Putamen (tissue), 1 donor: ENCODE data around the gene DIS3.
A peak's percentile ranks its signal among the peaks of the same experiment; 100 is the strongest.
"Not testable (repeated sequence)": the region's sequence is repeated elsewhere in the genome, so short reads cannot be mapped to it uniquely, and the experiment has no call there.

Experiments
- DNase-seq: peaks from one replicate; pipeline ENCODE4 v3.0.0-alpha.2; 2016; ENCODE audit warnings: low spot score

The DIS3 gene

GRCh38 chr13:72751220-72751619, 30.5 kb downstream of the DIS3 start:
- no peak for DNase-seq

DNA sequence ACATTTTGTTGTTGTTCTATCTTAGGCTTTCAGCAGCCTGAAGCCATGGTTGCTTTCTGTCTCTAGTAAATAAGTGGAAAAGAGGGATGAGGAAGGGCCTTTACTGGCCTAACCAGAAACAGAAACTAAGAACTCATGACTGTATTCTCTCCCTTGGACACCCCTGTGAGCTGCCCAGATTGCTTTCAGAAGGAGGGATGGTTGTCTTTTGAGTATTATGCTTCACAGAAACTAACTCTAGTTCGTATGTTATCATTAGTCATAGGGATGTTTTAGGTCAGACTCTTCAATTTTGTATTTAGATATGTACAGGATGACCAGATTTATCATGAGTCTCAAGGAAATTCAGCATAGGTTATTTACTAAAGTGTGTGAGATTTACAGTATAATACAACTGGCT, 36.4 kb downstream of the DIS3 start:
- DNase-seq = no peak

- no peak for DNase-seq
Observed at GRCh38 chr13:72740015-72740414, 41.7 kb downstream of the DIS3 start.

DNA sequence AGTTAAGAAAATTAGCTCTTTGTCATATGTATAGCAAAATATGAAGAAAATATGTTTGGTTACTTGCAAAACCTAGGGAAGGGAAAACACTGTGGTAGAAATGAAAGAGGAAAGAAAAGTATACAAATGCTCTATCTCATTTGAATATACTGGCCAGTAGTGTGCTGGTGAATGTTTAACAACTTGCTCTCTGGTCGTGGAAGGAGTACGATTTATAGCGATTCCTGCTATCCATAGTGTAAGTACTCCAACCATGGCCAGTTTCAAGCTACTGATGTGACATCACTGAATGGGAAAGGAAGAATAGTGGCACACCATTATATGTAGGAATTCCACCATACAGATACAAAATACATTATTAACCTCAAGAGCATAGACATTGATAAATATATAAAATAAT, 44.7 kb downstream of the DIS3 start:
- no peak for DNase-seq

GRCh38 chr13:72728290-72728605, 53.5 kb downstream of the DIS3 start:
- DNase-seq = no peak

GRCh38 chr13:72727417-72728289, 54.0 kb downstream of the DIS3 start, which contains the start of the genes BORA and MZT1:
BORA (plus strand) TSS chr13:72727923; CDS start chr13:72728941, 1,018 bp downstream.
MZT1 (minus strand) TSS chr13:72727629; CDS start chr13:72727602, 27 bp downstream.
- peak; percentile 94 for DNase-seq

- no peak for DNase-seq
Observed at GRCh38 chr13:72726726-72727416, 54.8 kb downstream of the DIS3 start.

- not testable (repeated sequence) for DNase-seq
Observed at GRCh38 chr13:72726185-72726584, 55.5 kb downstream of the DIS3 start.

- DNase-seq = no peak
Observed at GRCh38 chr13:72716776-72717175, 64.9 kb downstream of the DIS3 start.
